Measurements from ENCODE around the gene B3GNT5. TPM values are rescaled to one million over a fixed set of nuclear protein-coding genes. Genes with fewer than 3 reads are reported as not detected.

B3GNT5 gene
- total and polyA plus RNA-seq, 2 experiments from 2014 or later: 4.9 to 6.4 TPM

Small RNA genes lying within 50 kb of the gene (small RNA-seq; reads per million reads assigned to genes)
- gene RNA5SP151 (ENCODE audit: low replicate concordance): not detected

Other genes with a start within 250 kb of the B3GNT5 start
- gene MCCC1, start 153.8 kb upstream of the B3GNT5 start, total RNA-seq (2014; rRNA removed; shearing (Covaris generic)): 20.2 and 24.4 TPM in 2 replicates
- 16.5 and 24.2 TPM in 2 replicates for gene MCCC1, start 153.8 kb upstream of the B3GNT5 start, polyA plus RNA-seq (2016; fragmentation: Nextera tagmentation; extraction: Ambion mirVana)
- 0.16 and 0.28 TPM in 2 replicates for gene LAMP3, start 90.5 kb upstream of the B3GNT5 start, total RNA-seq (2014; rRNA removed; shearing (Covaris generic))
- gene LAMP3, start 90.5 kb upstream of the B3GNT5 start, polyA plus RNA-seq (2016; fragmentation: Nextera tagmentation; extraction: Ambion mirVana): 0.10 and 0.43 TPM in 2 replicates
- 9.0 and 14.6 TPM in 2 replicates for gene MCF2L2, start 175.4 kb downstream of the B3GNT5 start, total RNA-seq (2014; rRNA removed; shearing (Covaris generic))
- 4.1 and 6.7 TPM in 2 replicates for gene MCF2L2, start 175.4 kb downstream of the B3GNT5 start, polyA plus RNA-seq (2016; fragmentation: Nextera tagmentation; extraction: Ambion mirVana)